ENCODE results near the gene CPE. TPM values are rescaled to one million over a fixed set of nuclear protein-coding genes. Genes with fewer than 3 reads are reported as not detected.

CPE gene
- total and polyA plus RNA-seq, 10 of the 15 experiments (the other 5 are each of a cell fraction or from before 2014, with no cell fraction given), result 0.05 to 0.14 TPM; not detected in 8

- ATAC-seq, result no peak
- DNase-seq (ENCODE audit: low read depth, low spot score), result no peak
- 77% methylated on average over 1 of the region's 1 CpG for WGBS (ENCODE audit: insufficient coverage, insufficient replicate concordance, low lambda C conversion rate, missing lambda C conversion rate)
- in situ Hi-C loops (cut with MboI) (no loop called here), intact Hi-C loops (cut with micrococcal nuclease; ENCODE audit: unreplicated experiment) (no loop called here)
- ChIA-PET CTCF (interaction anchor here (0.6 kb wide), 1 partner anchor 9 kb away, joined by 3 read pairs; no protein-coding TSS in a partner anchor), RAD21 (ENCODE audit: unreplicated experiment) (no interaction called here), POLR2A (no interaction called here), SMC1A (ENCODE audit: uncharacterized antibody, unreplicated experiment) (interaction anchor here (1.1 kb wide), 1 partner anchor 12 kb away, joined by 3 read pairs; no protein-coding TSS in a partner anchor)
- no TSS peak for BruUV-seq (replicated peaks)
- Histone ChIP-seq H3K27me3 (replicated peaks in 1 of 2; ENCODE audit: control insufficient read depth in 2 of 2, insufficient read depth in 2 of 2, low read length in 1 of 2) (no peaks in the 10 kb centered on the region), H4K20me1 (ENCODE audit: control insufficient read depth, insufficient read depth) (no peaks in the 10 kb centered on the region), H3K9me3 (replicated peaks; ENCODE audit: control insufficient read depth, insufficient read depth, low read length) (no peaks in the 10 kb centered on the region), H2AFZ (ENCODE audit: control insufficient read depth, low read depth, low read length) (no peak overlapping the region), H3K27ac (ENCODE audit: control insufficient read depth, insufficient read depth) (no peak overlapping the region), H3K4me1 (ENCODE audit: control insufficient read depth, insufficient read depth, low read length) (no peaks in the 10 kb centered on the region), H3K9ac (ENCODE audit: control insufficient read depth, insufficient read depth, low read length) (no peak overlapping the region), H3K4me2 (ENCODE audit: control insufficient read depth, insufficient read depth) (no peak overlapping the region), H3K79me2 (ENCODE audit: control insufficient read depth, insufficient read depth, low read length) (no peaks in the 10 kb centered on the region), H3K36me3 (ENCODE audit: control insufficient read depth in 2 of 2, insufficient read depth in 2 of 2, low read length in 1 of 2) (no peaks in the 10 kb centered on the region), H3K4me3 (no peak overlapping the region)
- FAIRE-seq, result no peak
- TF ChIP-seq BCL11A (IDR thresholded peaks at IDR 0.05; ENCODE audit: low read depth, low read length) (no peak), ATF7 (IDR thresholded peaks at IDR 0.05; ENCODE audit: low read depth) (no peak), KLF5 (IDR thresholded peaks at IDR 0.05; ENCODE audit: partially characterized antibody) (no peak), RELA (IDR thresholded peaks at IDR 0.05; ENCODE audit: borderline replicate concordance, partially characterized antibody) (no peak), JUND (IDR thresholded peaks at IDR 0.05; ENCODE audit: low read depth, low read length) (no peak), ZNF207 (IDR thresholded peaks at IDR 0.05; ENCODE audit: borderline replicate concordance) (no peak), EZH2 (IDR thresholded peaks at IDR 0.05; ENCODE audit: borderline replicate concordance, control insufficient read depth, low read depth, low read length) (no peak), HSF1 (IDR thresholded peaks at IDR 0.05; ENCODE audit: low read depth, low read length) (no peak), TCF3 (IDR thresholded peaks at IDR 0.05; ENCODE audit: borderline replicate concordance, insufficient read depth, low read depth, low read length) (no peak), MTA3 (IDR thresholded peaks at IDR 0.05; ENCODE audit: borderline replicate concordance, low read length) (no peak), NRF1 (conservative IDR thresholded peaks at IDR 0.05; ENCODE audit: low read depth, low read length) (no peak), MAX (IDR thresholded peaks at IDR 0.05; ENCODE audit: low read depth, low read length) (no peak), BCL3 (IDR thresholded peaks at IDR 0.05; ENCODE audit: borderline replicate concordance, insufficient read depth, low read depth, low read length, poor library complexity, severe bottlenecking) (no peak)
Observed at GRCh38 chr4:165439981-165440380, 61.2 kb downstream of the CPE start.

All from GM12878 (cell line).